Endothelial cell of umbilical vein (primary cell): ENCODE measurements around the gene GALNT3. TPM values are rescaled to one million over a fixed set of nuclear protein-coding genes. Genes with fewer than 3 reads are reported as not detected.

Source experiments
- BruUV-seq: library from RNA; stranded (reverse); fragments of 400-500 nt; replicated peaks from 2 replicates; lab custom pipeline; 2021; lab: Mats Ljungman, UMichigan
- CTCF ChIA-PET: fragments of 300-600, 350-600 bp; sonication (Branson Sonifier 250); formaldehyde crosslinking; loops from one replicate; lab custom pipeline; 2021; ENCODE audit warnings: antibody characterized with exemption, inconsistent platforms; lab: Charles Lee
- POLR2A ChIA-PET: fragments of 300-600, 350-600 bp; sonication (Branson Sonifier 250); formaldehyde crosslinking; loops from one replicate; lab custom pipeline; 2021; ENCODE audit warnings: antibody characterized with exemption, inconsistent platforms; lab: Charles Lee
- DNase-seq: peaks from one replicate; pipeline ENCODE4 v3.0.0-alpha.2; 2011; ENCODE audit warnings: low read depth, low spot score
- FAIRE-seq: peaks from 2 replicates; lab custom pipeline; 2011; peaks lifted over from hg19 to GRCh38; lab: Jason Lieb, UNC
- H2AFZ ChIP-seq: 2 replicates; pipeline ENCODE4 v1.6.0; 2012; ENCODE audit warnings: low read depth, low read length, control low read depth, inconsistent platforms
- H3K27ac ChIP-seq: 2 replicates; pipeline ENCODE4 v1.5.1; 2011; ENCODE audit warnings: low read depth, mild to moderate bottlenecking, control low read depth, low read length, moderate library complexity; ENCODE audit not compliant: insufficient read depth
- H3K27me3 ChIP-seq, 2 experiments: 2 replicates each; pipeline versions ENCODE4 v1.6.0 to v1.6.1; 2011; ENCODE audit warnings: low read length in 2 of 2, mixed read lengths in 1 of 2; ENCODE audit not compliant: control insufficient read depth in 2 of 2, insufficient read depth in 2 of 2
- H3K36me3 ChIP-seq, 2 experiments: 2 replicates in 1 of 2; 3 replicates in 1 of 2; pipeline ENCODE4 v1.5.1; 2011; ENCODE audit warnings: low read length in 2 of 2, mild to moderate bottlenecking in 1 of 2, moderate library complexity in 1 of 2; ENCODE audit not compliant: control insufficient read depth in 2 of 2, insufficient read depth in 2 of 2; ENCODE audit errors: extremely low read depth in 1 of 2
- H3K4me1 ChIP-seq: 3 replicates; pipeline ENCODE4 v1.5.1; 2011; ENCODE audit warnings: mild to moderate bottlenecking, low read length; ENCODE audit not compliant: control insufficient read depth, insufficient read depth; ENCODE audit errors: extremely low read depth
- H3K4me2 ChIP-seq: 2 replicates; pipeline ENCODE4 v1.6.1; 2011; ENCODE audit warnings: low read length, control low read depth, mixed read lengths; ENCODE audit not compliant: insufficient read depth
- H3K4me3 ChIP-seq, 3 experiments: fragments of 200-600 bp in 1 of 3; sonication (generic), shearing (Covaris generic) in 1 of 3; replicated peaks in 1 of 3; 2 replicates each; pipeline ENCODE4 v1.5.1; 2011 to 2016; ENCODE audit warnings: control low read depth in 3 of 3, low read length in 3 of 3, mild to moderate bottlenecking in 2 of 3, inconsistent platforms in 1 of 3, low read depth in 1 of 3, moderate library complexity in 1 of 3; ENCODE audit not compliant: insufficient read depth in 1 of 3
- H3K79me2 ChIP-seq: 2 replicates; pipeline ENCODE4 v1.6.0; 2012; ENCODE audit warnings: low read length, inconsistent platforms; ENCODE audit not compliant: control insufficient read depth, insufficient read depth
- H3K9ac ChIP-seq: replicated peaks from 2 replicates; pipeline ENCODE3; 2011; ENCODE audit warnings: low read length, control low read depth; ENCODE audit not compliant: insufficient read depth; ENCODE audit errors: extremely low read depth
- H3K9me1 ChIP-seq: replicated peaks from 3 replicates; pipeline ENCODE4 v1.6.0; 2011; ENCODE audit warnings: mild to moderate bottlenecking, low read length; ENCODE audit not compliant: control insufficient read depth, insufficient read depth; ENCODE audit errors: extremely low read depth
- H3K9me3 ChIP-seq: replicated peaks from 2 replicates; pipeline ENCODE4 v1.5.1; 2012; ENCODE audit warnings: low read length, inconsistent platforms; ENCODE audit not compliant: control insufficient read depth, insufficient read depth
- H4K20me1 ChIP-seq: replicated peaks from 2 replicates; pipeline ENCODE3; 2011; ENCODE audit warnings: mild to moderate bottlenecking, low read length; ENCODE audit not compliant: control insufficient read depth, insufficient read depth; ENCODE audit errors: extremely low read depth
- CTCF ChIP-seq, 2 donors: IDR thresholded peaks; 1 replicate in 1 of 2; 2 replicates in 1 of 2; pipeline ENCODE4 v1.5.1; 2011; ENCODE audit warnings: low read length in 2 of 2, mild to moderate bottlenecking in 2 of 2, moderate library complexity in 2 of 2, control low read depth in 1 of 2, inconsistent platforms in 1 of 2, low read depth in 1 of 2; ENCODE audit not compliant: insufficient read depth in 1 of 2; ENCODE audit errors: extremely low read depth in 1 of 2
- EZH2 ChIP-seq: IDR thresholded peaks from 2 replicates; pipeline ENCODE4 v1.6.1; 2012; ENCODE audit warnings: borderline replicate concordance, low read depth, mild to moderate bottlenecking, moderate library complexity, low read length, inconsistent platforms; ENCODE audit not compliant: severe bottlenecking
- FOS ChIP-seq: IDR thresholded peaks from 2 replicates; pipeline ENCODE4 v1.6.1; 2011; ENCODE audit warnings: mild to moderate bottlenecking, low read length, moderate library complexity, borderline replicate concordance; ENCODE audit not compliant: insufficient read depth
- GATA2 ChIP-seq: IDR thresholded peaks from 2 replicates; pipeline ENCODE4 v1.7.0; 2011; ENCODE audit warnings: low read depth, mild to moderate bottlenecking, moderate library complexity, mixed read lengths, low read length; ENCODE audit not compliant: insufficient read length, insufficient read depth
- JUN ChIP-seq: IDR thresholded peaks from 2 replicates; pipeline ENCODE4 v1.6.1; 2011; ENCODE audit warnings: borderline replicate concordance, low read depth; ENCODE audit not compliant: insufficient read length, insufficient read depth
- MAX ChIP-seq: IDR thresholded peaks from 2 replicates; pipeline ENCODE4 v1.6.1; 2011; ENCODE audit not compliant: insufficient read depth, insufficient read length
- MYC ChIP-seq: IDR thresholded peaks from one replicate; pipeline ENCODE4 v1.6.1; 2011; ENCODE audit warnings: mild to moderate bottlenecking, low read depth, low read length
- POLR2A ChIP-seq: IDR thresholded peaks from 2 replicates; pipeline ENCODE4 v1.6.1; 2012; ENCODE audit warnings: low read depth, mild to moderate bottlenecking, control low read depth, low read length
- POLR2AphosphoS5 ChIP-seq: IDR thresholded peaks from 2 replicates; pipeline ENCODE4 v1.6.1; 2012; ENCODE audit warnings: low read depth, mild to moderate bottlenecking, control low read depth, low read length, moderate library complexity; ENCODE audit not compliant: insufficient read depth
- dilution Hi-C: fragments of 300-500 bp; cut with MboI; formaldehyde crosslinking; loops from one replicate; pipeline ENCODE4 v1.15.0; 2019; ENCODE audit warnings: low sequenced_read_pairs; ENCODE audit not compliant: extremely low pct_ligation_motif_present
- intact Hi-C: fragments of 100-400 bp; cut with micrococcal nuclease; formaldehyde crosslinking; loops from one replicate; pipeline ENCODE4 v1.10.0; 2022
- polyA plus RNA-seq, 4 experiments: library from polyadenylated mRNA; depleted of rRNA in 3 of 4; stranded (reverse) in 3 of 4; unstranded in 1 of 4; fragments of >200 nt; gene quantifications; 2 replicates each; pipeline versions ENCODE4 v1.2.1 to v1.2.3, GENCODE V29; 2011 to 2012; ENCODE audit warnings: missing spikeins in 1 of 4
- total RNA-seq: library from RNA; stranded (reverse); gene quantifications from 2 replicates; pipeline ENCODE4 v1.2.3, GENCODE V29; 2021

GALNT3 gene
- total and polyA plus RNA-seq, 2 donors (not counting 3 experiments of a cell fraction or from before 2014, with no cell fraction given): 0.07 to 0.82 TPM

GRCh38 chr2:165718610-165719210 lies 75.3 kb downstream of the GALNT3 start:
- dilution Hi-C loops (no loop called here), intact Hi-C loops (no loop called here)
- TF ChIP-seq MYC (no peak), JUN (no peak), EZH2 (no peak), FOS (no peak), POLR2A (no peak), CTCF (IDR thresholded peaks at IDR 0.05; ENCODE audit: extremely low read depth in 1 of 2, insufficient read depth in 1 of 2, low read depth in 1 of 2, low read length in 2 of 2) (no peak), GATA2 (no peak), POLR2AphosphoS5 (no peak), MAX (no peak)
- Histone ChIP-seq H3K27ac (no peak overlapping the region), H4K20me1 (no peaks in the 10 kb centered on the region), H3K36me3 (no peaks in the 10 kb centered on the region), H3K9ac (no peak overlapping the region), H3K79me2 (no peaks in the 10 kb centered on the region), H3K9me3 (no peaks in the 10 kb centered on the region), H3K4me3 (no peak overlapping the region), H3K27me3 (no peaks in the 10 kb centered on the region), H3K9me1 (no peaks in the 10 kb centered on the region), H3K4me2 (no peak overlapping the region), H3K4me1 (no peaks in the 10 kb centered on the region), H2AFZ (no peak overlapping the region)
- no TSS peak for BruUV-seq
- no peak for FAIRE-seq
- DNase-seq: no peak
- CTCF ChIA-PET: interaction anchor here (0.9 kb wide), 1 partner anchor 34 kb away, joined by 3 read pairs; no protein-coding TSS in a partner anchor
- POLR2A ChIA-PET: no interaction called here
